ENCODE results near the gene SPINK9.

SPINK9 gene

GRCh38 chr5:148335259-148335658, at the start of gene SPINK9:
TSS of gene SPINK9 (plus strand) at chr5:148335559. CDS start at chr5:148335614, 55 bp downstream.
- no peak within 1 kb of the TSS for H3K4me3 ChIP-seq (ENCODE audit: insufficient read length, low read depth)
- no peak for DNase-seq (ENCODE audit: low read depth, low spot score)
- no peak within 1 kb of the TSS for H3K9ac ChIP-seq (ENCODE audit: insufficient read length, low read depth)
- H3K4me1 ChIP-seq (ENCODE audit: insufficient read depth, insufficient read length) = no peaks in the 10 kb centered on the region
- H3K36me3 ChIP-seq (ENCODE audit: insufficient read depth, insufficient read length, low read length) = no peaks in the 10 kb centered on the region
- no peaks in the 10 kb centered on the region for H3K27me3 ChIP-seq (ENCODE audit: insufficient read depth, insufficient read length)
- no peaks in the 10 kb centered on the region for H3K9me3 ChIP-seq (ENCODE audit: insufficient read depth, low read length)
- TF ChIP-seq ZNF274 (IDR thresholded peaks at IDR 0.05; ENCODE audit: low read depth, low read length) (no peak), SUZ12 (IDR thresholded peaks at IDR 0.05; ENCODE audit: extremely low read depth, insufficient read depth, insufficient read length) (no peak), YY1 (IDR thresholded peaks at IDR 0.05; ENCODE audit: insufficient read depth, insufficient read length) (no peak)

- DNase-seq (ENCODE audit: low read depth, low spot score) = no peak
- no peaks in the 10 kb centered on the region for H3K27me3 ChIP-seq (ENCODE audit: insufficient read depth, insufficient read length)
Measured at GRCh38 chr5:148290271-148291195, 44.8 kb upstream of the SPINK9 start.

GRCh38 chr5:148297731-148298130, 37.6 kb upstream of the SPINK9 start:
- Histone ChIP-seq H3K27me3 (ENCODE audit: insufficient read depth, insufficient read length) (no peaks in the 10 kb centered on the region), H3K4me3 (ENCODE audit: insufficient read length, low read depth) (no peak overlapping the region), H3K4me1 (ENCODE audit: insufficient read depth, insufficient read length) (no peaks in the 10 kb centered on the region), H3K9me3 (ENCODE audit: insufficient read depth, low read length) (no peaks in the 10 kb centered on the region), H3K9ac (ENCODE audit: insufficient read length, low read depth) (no peak overlapping the region), H3K36me3 (ENCODE audit: insufficient read depth, insufficient read length, low read length) (no peaks in the 10 kb centered on the region)
- no peak for TF ChIP-seq YY1 (IDR thresholded peaks at IDR 0.05; ENCODE audit: insufficient read depth, insufficient read length)
- no peak for TF ChIP-seq SUZ12 (IDR thresholded peaks at IDR 0.05; ENCODE audit: extremely low read depth, insufficient read depth, insufficient read length)
- TF ChIP-seq ZNF274 (IDR thresholded peaks at IDR 0.05; ENCODE audit: low read depth, low read length) = no peak
- no peak for DNase-seq (ENCODE audit: low read depth, low spot score)

More at GRCh38 chr5:148290271-148291195, 44.8 kb upstream of the SPINK9 start:
- Histone ChIP-seq H3K9me3 (ENCODE audit: insufficient read depth, low read length) (no peaks in the 10 kb centered on the region), H3K4me3 (ENCODE audit: insufficient read length, low read depth) (no peak overlapping the region), H3K4me1 (ENCODE audit: insufficient read depth, insufficient read length) (no peaks in the 10 kb centered on the region), H3K36me3 (ENCODE audit: insufficient read depth, insufficient read length, low read length) (no peaks in the 10 kb centered on the region), H3K9ac (ENCODE audit: insufficient read length, low read depth) (no peak overlapping the region)
- TF ChIP-seq YY1 (IDR thresholded peaks at IDR 0.05; ENCODE audit: insufficient read depth, insufficient read length) (no peak), SUZ12 (IDR thresholded peaks at IDR 0.05; ENCODE audit: extremely low read depth, insufficient read depth, insufficient read length) (no peak), ZNF274 (IDR thresholded peaks at IDR 0.05; ENCODE audit: low read depth, low read length) (no peak)

- H3K4me3 ChIP-seq (ENCODE audit: insufficient read length, low read depth) = no peak overlapping the region
- TF ChIP-seq ZNF274 (IDR thresholded peaks at IDR 0.05; ENCODE audit: low read depth, low read length) (no peak), YY1 (IDR thresholded peaks at IDR 0.05; ENCODE audit: insufficient read depth, insufficient read length) (no peak), SUZ12 (IDR thresholded peaks at IDR 0.05; ENCODE audit: extremely low read depth, insufficient read depth, insufficient read length) (no peak)
- no peaks in the 10 kb centered on the region for H3K27me3 ChIP-seq (ENCODE audit: insufficient read depth, insufficient read length)
- DNase-seq (ENCODE audit: low read depth, low spot score) = no peak
- H3K9me3 ChIP-seq (ENCODE audit: insufficient read depth, low read length) = no peaks in the 10 kb centered on the region
- H3K36me3 ChIP-seq (ENCODE audit: insufficient read depth, insufficient read length, low read length) = no peaks in the 10 kb centered on the region
- H3K4me1 ChIP-seq (ENCODE audit: insufficient read depth, insufficient read length) = no peaks in the 10 kb centered on the region
- H3K9ac ChIP-seq (ENCODE audit: insufficient read length, low read depth) = no peak overlapping the region
Measured at GRCh38 chr5:148306446-148306845, 28.9 kb upstream of the SPINK9 start.

GRCh38 chr5:148309019-148309418, 26.3 kb upstream of the SPINK9 start:
- DNase-seq (ENCODE audit: low read depth, low spot score) = no peak
- Histone ChIP-seq H3K4me1 (ENCODE audit: insufficient read depth, insufficient read length) (no peaks in the 10 kb centered on the region), H3K9ac (ENCODE audit: insufficient read length, low read depth) (no peak overlapping the region), H3K4me3 (ENCODE audit: insufficient read length, low read depth) (no peak overlapping the region), H3K27me3 (ENCODE audit: insufficient read depth, insufficient read length) (no peaks in the 10 kb centered on the region), H3K36me3 (ENCODE audit: insufficient read depth, insufficient read length, low read length) (no peaks in the 10 kb centered on the region), H3K9me3 (ENCODE audit: insufficient read depth, low read length) (no peaks in the 10 kb centered on the region)
- TF ChIP-seq ZNF274 (IDR thresholded peaks at IDR 0.05; ENCODE audit: low read depth, low read length) = no peak
- TF ChIP-seq SUZ12 (IDR thresholded peaks at IDR 0.05; ENCODE audit: extremely low read depth, insufficient read depth, insufficient read length) = no peak
- no peak for TF ChIP-seq YY1 (IDR thresholded peaks at IDR 0.05; ENCODE audit: insufficient read depth, insufficient read length)

GRCh38 chr5:148309746-148310145, 25.6 kb upstream of the SPINK9 start:
- DNase-seq (ENCODE audit: low read depth, low spot score) = no peak
- Histone ChIP-seq H3K36me3 (ENCODE audit: insufficient read depth, insufficient read length, low read length) (no peaks in the 10 kb centered on the region), H3K9ac (ENCODE audit: insufficient read length, low read depth) (no peak overlapping the region), H3K4me1 (ENCODE audit: insufficient read depth, insufficient read length) (no peaks in the 10 kb centered on the region), H3K9me3 (ENCODE audit: insufficient read depth, low read length) (no peaks in the 10 kb centered on the region), H3K4me3 (ENCODE audit: insufficient read length, low read depth) (no peak overlapping the region), H3K27me3 (ENCODE audit: insufficient read depth, insufficient read length) (no peaks in the 10 kb centered on the region)
- TF ChIP-seq YY1 (IDR thresholded peaks at IDR 0.05; ENCODE audit: insufficient read depth, insufficient read length) = no peak
- no peak for TF ChIP-seq ZNF274 (IDR thresholded peaks at IDR 0.05; ENCODE audit: low read depth, low read length)
- no peak for TF ChIP-seq SUZ12 (IDR thresholded peaks at IDR 0.05; ENCODE audit: extremely low read depth, insufficient read depth, insufficient read length)

GRCh38 chr5:148311484-148311883, 23.9 kb upstream of the SPINK9 start:
- DNase-seq (ENCODE audit: low read depth, low spot score) = no peak
- TF ChIP-seq SUZ12 (IDR thresholded peaks at IDR 0.05; ENCODE audit: extremely low read depth, insufficient read depth, insufficient read length) = no peak
- no peak for TF ChIP-seq YY1 (IDR thresholded peaks at IDR 0.05; ENCODE audit: insufficient read depth, insufficient read length)
- no peak for TF ChIP-seq ZNF274 (IDR thresholded peaks at IDR 0.05; ENCODE audit: low read depth, low read length)
- no peaks in the 10 kb centered on the region for H3K9me3 ChIP-seq (ENCODE audit: insufficient read depth, low read length)
- H3K9ac ChIP-seq (ENCODE audit: insufficient read length, low read depth) = no peak overlapping the region
- H3K4me1 ChIP-seq (ENCODE audit: insufficient read depth, insufficient read length) = no peaks in the 10 kb centered on the region
- H3K4me3 ChIP-seq (ENCODE audit: insufficient read length, low read depth) = no peak overlapping the region
- H3K36me3 ChIP-seq (ENCODE audit: insufficient read depth, insufficient read length, low read length) = no peaks in the 10 kb centered on the region
- no peaks in the 10 kb centered on the region for H3K27me3 ChIP-seq (ENCODE audit: insufficient read depth, insufficient read length)
